Brain microvascular endothelial cell (primary cell): Measurements from ENCODE around the gene ELF2.
"Not testable (repeated sequence)": the region's sequence is repeated elsewhere in the genome, so short reads cannot be mapped to it uniquely, and the experiment has no call there.

ENCODE experiments used
- DNase-seq: peaks from one replicate; pipeline ENCODE4 v3.0.0-alpha.2; 2020
- H3K27ac ChIP-seq: fragments of 250-450 bp; sonication (Bioruptor Pico); 2 replicates; pipeline ENCODE4 v1.5.1; 2020; ENCODE audit warnings: mild to moderate bottlenecking, moderate library complexity
- H3K27me3 ChIP-seq: fragments of 250-450 bp; sonication (Bioruptor Pico); replicated peaks from 2 replicates; pipeline ENCODE4 v1.5.1; 2020; ENCODE audit warnings: mild to moderate bottlenecking
- H3K36me3 ChIP-seq: fragments of 250-450 bp; sonication (Bioruptor Pico); replicated peaks from 2 replicates; pipeline ENCODE4 v1.5.1; 2020; ENCODE audit warnings: mild to moderate bottlenecking
- H3K4me3 ChIP-seq: 2 replicates; pipeline ENCODE4 v1.5.1; 2011; ENCODE audit warnings: low read depth, mild to moderate bottlenecking, control low read depth, low read length, moderate library complexity
- in situ Hi-C: cut with HindIII; loops from 2 replicates; pipeline ENCODE4 v1.10.0; 2017; ENCODE audit warnings: low sequenced_read_pairs, low pct_ligation_motif_present
- TF ChIP-seq, protein P1 (sequence below): IDR thresholded peaks from 2 replicates; pipeline ENCODE4 v1.5.1; 2011; ENCODE audit warnings: low read depth, mild to moderate bottlenecking, moderate library complexity, low read length, control low read depth, inconsistent platforms; ENCODE audit errors: missing control alignments

Gene ELF2

DNA sequence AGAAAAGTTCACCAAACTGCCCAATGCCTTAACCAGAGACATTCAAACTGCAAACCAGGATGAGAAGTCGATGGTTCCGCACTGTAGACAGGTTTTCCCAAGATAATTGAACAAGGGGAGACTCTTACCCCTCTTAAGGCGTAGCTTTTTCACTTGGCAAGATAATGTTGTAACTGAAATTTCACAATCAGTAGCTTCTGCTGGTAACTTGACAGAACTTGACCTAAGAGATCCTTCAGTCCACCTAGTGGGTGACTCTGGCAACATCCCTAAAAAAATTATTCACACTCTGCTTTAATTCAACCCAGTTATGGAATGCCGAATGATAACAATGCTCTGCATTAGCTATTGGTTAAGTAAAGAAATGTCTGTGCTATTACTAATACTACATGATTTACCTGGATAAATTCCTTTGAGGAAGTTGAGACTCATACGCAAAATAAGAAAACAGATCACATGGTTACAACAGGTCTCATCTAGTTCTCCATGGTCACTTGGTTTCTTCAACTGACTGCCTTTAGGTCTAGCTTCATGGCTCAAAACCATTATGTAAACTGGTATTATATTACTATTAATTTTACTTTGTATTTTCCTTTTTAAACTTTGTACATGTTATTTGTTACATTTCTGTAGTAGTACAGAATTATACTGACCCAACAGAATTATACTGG is 9.1 kb downstream of the ELF2 start:
- TF ChIP-seq, protein P1, sequence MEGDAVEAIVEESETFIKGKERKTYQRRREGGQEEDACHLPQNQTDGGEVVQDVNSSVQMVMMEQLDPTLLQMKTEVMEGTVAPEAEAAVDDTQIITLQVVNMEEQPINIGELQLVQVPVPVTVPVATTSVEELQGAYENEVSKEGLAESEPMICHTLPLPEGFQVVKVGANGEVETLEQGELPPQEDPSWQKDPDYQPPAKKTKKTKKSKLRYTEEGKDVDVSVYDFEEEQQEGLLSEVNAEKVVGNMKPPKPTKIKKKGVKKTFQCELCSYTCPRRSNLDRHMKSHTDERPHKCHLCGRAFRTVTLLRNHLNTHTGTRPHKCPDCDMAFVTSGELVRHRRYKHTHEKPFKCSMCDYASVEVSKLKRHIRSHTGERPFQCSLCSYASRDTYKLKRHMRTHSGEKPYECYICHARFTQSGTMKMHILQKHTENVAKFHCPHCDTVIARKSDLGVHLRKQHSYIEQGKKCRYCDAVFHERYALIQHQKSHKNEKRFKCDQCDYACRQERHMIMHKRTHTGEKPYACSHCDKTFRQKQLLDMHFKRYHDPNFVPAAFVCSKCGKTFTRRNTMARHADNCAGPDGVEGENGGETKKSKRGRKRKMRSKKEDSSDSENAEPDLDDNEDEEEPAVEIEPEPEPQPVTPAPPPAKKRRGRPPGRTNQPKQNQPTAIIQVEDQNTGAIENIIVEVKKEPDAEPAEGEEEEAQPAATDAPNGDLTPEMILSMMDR: peak; percentile 61
- in situ Hi-C loops: no loop called here
- Histone ChIP-seq H3K27ac (no peak overlapping the region), H3K4me3 (no peak overlapping the region), H3K27me3 (no peaks in the 10 kb centered on the region), H3K36me3 (no peaks in the 10 kb centered on the region)
- DNase-seq: peak; percentile 24

DNA sequence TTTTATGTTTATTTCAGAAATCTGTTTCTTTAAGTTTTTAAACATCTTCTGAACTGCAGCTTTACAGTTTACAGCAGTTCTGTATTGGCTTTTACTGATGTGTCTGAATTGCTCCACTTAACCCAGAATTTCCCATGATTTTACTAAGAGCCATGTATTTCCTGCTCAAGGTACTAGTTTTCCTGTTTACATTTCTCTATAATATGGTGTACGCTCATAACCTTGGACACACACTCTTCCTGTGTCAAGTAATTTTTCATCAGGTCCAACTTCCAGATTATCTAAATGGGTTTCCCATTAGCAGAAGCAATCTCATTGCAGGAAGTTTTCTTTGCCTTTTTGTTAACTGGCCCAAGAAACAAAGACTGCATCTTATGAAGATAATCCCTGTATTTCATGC is 12.3 kb downstream of the ELF2 start:
- no peak for DNase-seq
- no peaks in the 10 kb centered on the region for H3K36me3 ChIP-seq
- in situ Hi-C loops: no loop called here
- H3K27me3 ChIP-seq: no peaks in the 10 kb centered on the region
- H3K4me3 ChIP-seq: no peak overlapping the region
- TF ChIP-seq, protein P1: no peak
- H3K27ac ChIP-seq: no peak overlapping the region

GRCh38 chr4:139163806-139164206 is 13.2 kb downstream of the ELF2 start:
- no peak for DNase-seq
- TF ChIP-seq, protein P1: no peak
- in situ Hi-C loops: no loop called here
- Histone ChIP-seq H3K4me3 (no peak overlapping the region), H3K36me3 (no peaks in the 10 kb centered on the region), H3K27me3 (no peaks in the 10 kb centered on the region), H3K27ac (no peak overlapping the region)

- H3K4me3 ChIP-seq, H3K36me3 ChIP-seq, DNase-seq, H3K27me3 ChIP-seq, in situ Hi-C loops, H3K27ac ChIP-seq: not testable (repeated sequence)
Observed at GRCh38 chr4:139157977-139158376, 19.0 kb downstream of the ELF2 start.

- no peak for DNase-seq
- Histone ChIP-seq H3K36me3 (no peaks in the 10 kb centered on the region), H3K4me3 (no peak overlapping the region), H3K27ac (no peak overlapping the region), H3K27me3 (no peaks in the 10 kb centered on the region)
- in situ Hi-C loops: no loop called here
- TF ChIP-seq, protein P1: no peak
Observed at GRCh38 chr4:139154952-139155557, 22.0 kb downstream of the ELF2 start.

DNA sequence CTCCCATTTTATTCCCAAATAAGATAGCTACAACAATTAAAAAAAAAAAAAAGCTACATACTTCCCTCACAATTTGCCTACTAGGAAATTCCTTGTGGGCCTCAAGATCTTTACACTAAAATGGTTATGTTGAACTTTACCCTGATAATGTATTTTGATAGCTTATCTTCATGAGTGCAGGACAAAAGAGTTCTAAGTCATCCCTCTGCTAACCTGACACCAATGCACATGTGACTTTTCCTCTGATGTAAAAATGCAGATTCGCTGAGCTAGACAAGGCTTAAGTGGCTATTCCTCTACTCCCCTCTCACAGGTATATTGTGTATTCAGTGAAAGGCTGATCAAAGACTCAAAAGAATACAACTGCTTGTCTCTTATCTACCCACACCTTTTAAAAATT is 22.5 kb downstream of the ELF2 start:
- H3K27me3 ChIP-seq: no peaks in the 10 kb centered on the region
- in situ Hi-C loops: no loop called here
- no peak overlapping the region for H3K4me3 ChIP-seq
- no peak overlapping the region for H3K27ac ChIP-seq
- DNase-seq: no peak
- no peaks in the 10 kb centered on the region for H3K36me3 ChIP-seq
- TF ChIP-seq, protein P1: no peak
